HCT116 (cell line): ENCODE data around the gene TM7SF3.

ENCODE experiments used
- ATF3 ChIP-seq: IDR thresholded peaks from 2 replicates; pipeline ENCODE4 v1.6.1; 2012
- POLR2A ChIP-seq: IDR thresholded peaks from 2 replicates; pipeline ENCODE4 v1.7.0; 2011; ENCODE audit warnings: borderline replicate concordance; ENCODE audit not compliant: insufficient read depth, insufficient read length; ENCODE audit errors: extremely low read depth
- POLR2AphosphoS5 ChIP-seq: IDR thresholded peaks from 2 replicates; pipeline ENCODE4 v1.6.1; 2011; ENCODE audit warnings: mild to moderate bottlenecking, low read depth, low read length, moderate library complexity
- RAD21 ChIP-seq: IDR thresholded peaks from 2 replicates; pipeline ENCODE4 v1.6.1; 2012; ENCODE audit warnings: low read depth, mild to moderate bottlenecking
- SRF ChIP-seq: IDR thresholded peaks from 2 replicates; pipeline ENCODE4 v1.6.1; 2012; ENCODE audit warnings: low read depth
- TCF7L2 ChIP-seq: IDR thresholded peaks from 2 replicates; pipeline ENCODE4 v1.7.0; 2011; ENCODE audit warnings: borderline replicate concordance, inconsistent platforms; ENCODE audit not compliant: insufficient read depth, insufficient read length; ENCODE audit errors: extremely low read depth
- YY1 ChIP-seq: IDR thresholded peaks from 2 replicates; pipeline ENCODE4 v1.6.1; 2011; ENCODE audit warnings: low read length, low read depth, moderate library complexity, mild to moderate bottlenecking; ENCODE audit not compliant: insufficient replicate concordance; ENCODE audit errors: extremely low read depth
- ZBTB33 ChIP-seq: IDR thresholded peaks from 2 replicates; pipeline ENCODE4 v1.6.1; 2011; ENCODE audit warnings: mild to moderate bottlenecking, low read length, moderate library complexity; ENCODE audit not compliant: insufficient replicate concordance; ENCODE audit errors: extremely low read depth
- TF ChIP-seq, protein P1 (sequence below), 3 experiments: fragments of 200-600 bp in 1 of 3; sonication (generic) in 1 of 3; IDR thresholded peaks in 2 of 3; conservative IDR thresholded peaks in 1 of 3; 2 replicates each; pipeline ENCODE4 v1.5.1; 2012 to 2017; ENCODE audit warnings: low read depth in 2 of 3, low read length in 2 of 3, antibody characterized with exemption in 1 of 3, borderline replicate concordance in 1 of 3, control low read depth in 1 of 3, mild to moderate bottlenecking in 1 of 3, mixed read lengths in 1 of 3, mixed run types in 1 of 3, moderate library complexity in 1 of 3; ENCODE audit not compliant: insufficient read depth in 1 of 3

- TF ChIP-seq YY1: no peak
- TF ChIP-seq, protein P1, sequence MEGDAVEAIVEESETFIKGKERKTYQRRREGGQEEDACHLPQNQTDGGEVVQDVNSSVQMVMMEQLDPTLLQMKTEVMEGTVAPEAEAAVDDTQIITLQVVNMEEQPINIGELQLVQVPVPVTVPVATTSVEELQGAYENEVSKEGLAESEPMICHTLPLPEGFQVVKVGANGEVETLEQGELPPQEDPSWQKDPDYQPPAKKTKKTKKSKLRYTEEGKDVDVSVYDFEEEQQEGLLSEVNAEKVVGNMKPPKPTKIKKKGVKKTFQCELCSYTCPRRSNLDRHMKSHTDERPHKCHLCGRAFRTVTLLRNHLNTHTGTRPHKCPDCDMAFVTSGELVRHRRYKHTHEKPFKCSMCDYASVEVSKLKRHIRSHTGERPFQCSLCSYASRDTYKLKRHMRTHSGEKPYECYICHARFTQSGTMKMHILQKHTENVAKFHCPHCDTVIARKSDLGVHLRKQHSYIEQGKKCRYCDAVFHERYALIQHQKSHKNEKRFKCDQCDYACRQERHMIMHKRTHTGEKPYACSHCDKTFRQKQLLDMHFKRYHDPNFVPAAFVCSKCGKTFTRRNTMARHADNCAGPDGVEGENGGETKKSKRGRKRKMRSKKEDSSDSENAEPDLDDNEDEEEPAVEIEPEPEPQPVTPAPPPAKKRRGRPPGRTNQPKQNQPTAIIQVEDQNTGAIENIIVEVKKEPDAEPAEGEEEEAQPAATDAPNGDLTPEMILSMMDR (IDR thresholded peaks at IDR 0.05 in 2 of 3, conservative IDR thresholded peaks at IDR 0.05 in 1 of 3; ENCODE audit: borderline replicate concordance in 1 of 3, insufficient read depth in 1 of 3, low read depth in 2 of 3, low read length in 2 of 3): no peak
- no peak for TF ChIP-seq POLR2AphosphoS5
- TF ChIP-seq TCF7L2: no peak
- TF ChIP-seq ZBTB33: no peak
- no peak for TF ChIP-seq SRF
- no peak for TF ChIP-seq POLR2A
- no peak for TF ChIP-seq RAD21
- TF ChIP-seq ATF3: no peak
These were observed 74.2 kb downstream of the TM7SF3 start for GRCh38 chr12:26939953-26940352.
